ENCODE data around the gene PTGS2.

The PTGS2 gene

GRCh38 chr1:186681801-186682200 lies 1.6 kb upstream of the PTGS2 start:
- no peak overlapping the region for H3K4me3 ChIP-seq (ENCODE audit: low read length)
- TF ChIP-seq, protein P1, sequence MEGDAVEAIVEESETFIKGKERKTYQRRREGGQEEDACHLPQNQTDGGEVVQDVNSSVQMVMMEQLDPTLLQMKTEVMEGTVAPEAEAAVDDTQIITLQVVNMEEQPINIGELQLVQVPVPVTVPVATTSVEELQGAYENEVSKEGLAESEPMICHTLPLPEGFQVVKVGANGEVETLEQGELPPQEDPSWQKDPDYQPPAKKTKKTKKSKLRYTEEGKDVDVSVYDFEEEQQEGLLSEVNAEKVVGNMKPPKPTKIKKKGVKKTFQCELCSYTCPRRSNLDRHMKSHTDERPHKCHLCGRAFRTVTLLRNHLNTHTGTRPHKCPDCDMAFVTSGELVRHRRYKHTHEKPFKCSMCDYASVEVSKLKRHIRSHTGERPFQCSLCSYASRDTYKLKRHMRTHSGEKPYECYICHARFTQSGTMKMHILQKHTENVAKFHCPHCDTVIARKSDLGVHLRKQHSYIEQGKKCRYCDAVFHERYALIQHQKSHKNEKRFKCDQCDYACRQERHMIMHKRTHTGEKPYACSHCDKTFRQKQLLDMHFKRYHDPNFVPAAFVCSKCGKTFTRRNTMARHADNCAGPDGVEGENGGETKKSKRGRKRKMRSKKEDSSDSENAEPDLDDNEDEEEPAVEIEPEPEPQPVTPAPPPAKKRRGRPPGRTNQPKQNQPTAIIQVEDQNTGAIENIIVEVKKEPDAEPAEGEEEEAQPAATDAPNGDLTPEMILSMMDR (conservative IDR thresholded peaks at IDR 0.05; ENCODE audit: low read depth, low read length) = no peak
- no peak for DNase-seq (ENCODE audit: low read depth)

- DNase-seq (ENCODE audit: low read depth) = no peak
- TF ChIP-seq, protein P1 (conservative IDR thresholded peaks at IDR 0.05; ENCODE audit: low read depth, low read length) = no peak
- peak overlapping the region; percentile 76 for H3K4me3 ChIP-seq (ENCODE audit: low read length)
These were observed 898 bp upstream of the PTGS2 start for GRCh38 chr1:186681121-186681520.

DNA sequence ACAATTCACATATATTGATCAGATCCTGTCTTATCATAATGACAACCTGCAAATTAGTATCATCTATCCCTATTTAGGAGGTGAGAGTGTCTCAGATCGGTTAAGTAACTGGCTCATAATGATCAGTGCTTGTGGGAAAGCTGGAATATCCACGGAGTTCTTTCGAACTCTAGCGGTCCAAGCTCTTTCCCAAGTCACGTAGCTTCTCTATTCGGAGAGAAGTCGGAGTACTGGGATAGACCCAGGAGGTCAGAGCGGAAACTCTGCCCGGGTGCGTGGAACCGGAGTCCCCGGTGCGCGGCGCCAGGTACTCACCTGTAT lies 339 bp downstream of the PTGS2 start:
- TF ChIP-seq, protein P1 (conservative IDR thresholded peaks at IDR 0.05; ENCODE audit: low read depth, low read length) = no peak
- peak overlapping the region; percentile 76 for H3K4me3 ChIP-seq (ENCODE audit: low read length)
- DNase-seq (ENCODE audit: low read depth) = no peak

DNA sequence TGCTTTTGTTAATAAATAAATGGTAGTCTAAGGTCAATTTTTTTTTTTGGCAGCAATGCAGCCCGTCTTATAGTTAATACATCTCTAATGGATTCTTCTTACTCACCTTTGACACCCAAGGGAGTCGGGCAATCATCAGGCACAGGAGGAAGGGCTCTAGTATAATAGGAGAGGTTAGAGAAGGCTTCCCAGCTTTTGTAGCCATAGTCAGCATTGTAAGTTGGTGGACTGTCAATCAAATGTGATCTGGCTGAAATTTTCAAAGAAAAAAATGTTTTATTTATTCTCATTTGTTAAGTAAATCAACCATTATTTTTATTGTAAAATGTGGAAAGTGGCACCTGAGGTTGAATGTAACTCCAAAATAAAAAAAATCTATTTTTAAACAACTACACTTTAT lies 2.1 kb downstream of the PTGS2 start:
- no peak for DNase-seq (ENCODE audit: low read depth)
- TF ChIP-seq, protein P1 (conservative IDR thresholded peaks at IDR 0.05; ENCODE audit: low read depth, low read length) = no peak
- H3K4me3 ChIP-seq (ENCODE audit: low read length) = no peak overlapping the region

DNA sequence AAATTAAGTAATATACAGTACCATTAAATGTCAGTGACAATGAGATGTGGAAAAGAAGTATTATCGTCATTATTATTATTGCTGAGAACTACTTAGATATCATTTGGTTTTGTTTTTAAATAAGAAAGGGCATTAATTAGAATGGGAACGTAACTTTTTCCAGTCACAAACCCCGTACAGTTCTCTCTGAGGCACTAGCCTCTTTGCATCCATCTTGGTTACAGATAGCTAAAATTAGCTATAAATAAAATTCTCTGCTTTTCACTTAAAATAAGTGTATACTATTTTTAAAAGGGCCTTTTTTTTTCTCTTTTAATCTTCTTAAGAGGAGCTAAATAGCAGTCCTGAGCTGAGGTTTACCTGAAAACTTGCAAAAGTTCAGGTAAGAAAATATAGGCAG lies 7.6 kb downstream of the PTGS2 start:
- TF ChIP-seq, protein P1 (conservative IDR thresholded peaks at IDR 0.05; ENCODE audit: low read depth, low read length) = no peak
- no peak overlapping the region for H3K4me3 ChIP-seq (ENCODE audit: low read length)
- DNase-seq (ENCODE audit: low read depth) = no peak

DNA sequence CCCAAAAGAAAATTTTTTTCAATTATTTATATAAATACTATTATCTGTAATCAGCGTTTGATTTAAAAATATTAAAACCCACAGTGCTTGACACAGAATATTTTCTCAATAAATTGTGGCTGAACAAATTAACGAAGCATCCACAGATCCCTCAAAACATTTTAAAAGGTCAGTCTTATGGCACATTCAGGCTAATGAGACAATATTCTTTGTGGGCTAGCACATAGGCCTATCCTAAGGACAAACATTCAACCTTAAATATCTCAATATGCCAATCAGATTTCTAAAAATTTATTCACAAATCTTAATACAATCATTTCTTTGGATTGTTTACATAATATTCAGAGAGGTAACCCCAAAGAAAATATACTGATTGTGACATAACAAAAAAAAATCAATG lies 8.1 kb downstream of the PTGS2 start:
- no peak for DNase-seq (ENCODE audit: low read depth)
- no peak overlapping the region for H3K4me3 ChIP-seq (ENCODE audit: low read length)
- TF ChIP-seq, protein P1 (conservative IDR thresholded peaks at IDR 0.05; ENCODE audit: low read depth, low read length) = no peak

DNA sequence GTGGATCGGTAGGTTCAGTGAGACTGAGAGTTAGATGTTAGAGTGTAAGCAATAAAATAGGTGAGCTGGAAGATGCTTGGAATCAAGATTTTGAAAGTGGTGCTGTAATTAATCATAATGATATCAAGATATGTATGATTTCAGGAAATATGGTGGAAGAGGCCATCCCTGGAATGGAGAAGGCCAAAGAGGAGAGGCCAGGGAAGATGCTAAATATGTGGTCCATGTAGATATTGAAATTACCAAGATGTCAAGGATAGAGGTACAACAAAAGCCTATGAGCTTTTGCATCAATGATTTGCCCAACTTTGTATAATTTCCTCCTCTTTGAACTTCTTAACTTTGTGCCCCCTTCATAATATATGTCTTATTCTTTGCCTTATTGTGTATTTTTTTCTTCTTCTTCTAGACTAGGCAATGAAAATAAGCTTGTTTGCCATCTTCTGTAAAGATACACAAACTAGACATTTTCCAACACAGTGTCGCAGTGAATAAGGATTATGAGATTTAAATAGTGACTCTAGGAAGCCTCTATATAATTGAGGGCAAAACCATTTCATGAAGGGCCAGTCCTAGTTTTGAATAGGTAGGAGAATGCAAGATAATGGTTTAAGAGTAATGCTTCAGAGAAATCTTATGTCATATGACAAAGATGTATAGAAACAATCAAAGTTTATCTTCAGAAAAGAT lies 8.9 kb downstream of the PTGS2 start:
- no peak overlapping the region for H3K4me3 ChIP-seq (ENCODE audit: low read length)
- no peak for DNase-seq (ENCODE audit: low read depth)
- TF ChIP-seq, protein P1 (conservative IDR thresholded peaks at IDR 0.05; ENCODE audit: low read depth, low read length) = no peak
